22Rv1 (cell line): ENCODE measurements around the gene MXD4.

ENCODE experiments used
- ZFX ChIP-seq: fragments of 450-650 bp; IDR thresholded peaks from 2 replicates; pipeline ENCODE4 v1.6.1; 2017; ENCODE audit warnings: antibody characterized with exemption, borderline replicate concordance
- TF ChIP-seq, protein P1 (sequence below): fragments of 450-650 bp; IDR thresholded peaks from 2 replicates; pipeline ENCODE4 v1.5.1; 2017; ENCODE audit warnings: mild to moderate bottlenecking

DNA sequence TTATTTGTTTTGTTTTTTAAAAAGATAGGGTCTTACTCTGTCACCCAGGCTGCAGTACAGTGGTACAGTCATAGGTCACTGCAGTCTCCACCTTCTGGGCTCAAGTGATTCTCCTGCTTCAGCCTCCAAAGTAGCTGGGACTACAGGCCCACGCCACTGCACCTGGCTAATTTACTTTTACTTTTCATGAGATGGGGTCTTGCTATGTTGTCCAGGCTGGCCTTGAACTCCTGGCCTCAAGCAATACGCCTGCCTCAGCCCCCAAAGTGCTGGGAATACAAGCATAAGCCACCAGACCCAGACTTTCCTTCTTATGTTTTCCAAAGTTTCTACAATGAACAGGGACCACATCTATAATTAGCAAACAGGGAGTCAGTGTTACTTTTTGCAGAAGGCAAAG is 37.9 kb upstream of the MXD4 start:
- TF ChIP-seq, protein P1, sequence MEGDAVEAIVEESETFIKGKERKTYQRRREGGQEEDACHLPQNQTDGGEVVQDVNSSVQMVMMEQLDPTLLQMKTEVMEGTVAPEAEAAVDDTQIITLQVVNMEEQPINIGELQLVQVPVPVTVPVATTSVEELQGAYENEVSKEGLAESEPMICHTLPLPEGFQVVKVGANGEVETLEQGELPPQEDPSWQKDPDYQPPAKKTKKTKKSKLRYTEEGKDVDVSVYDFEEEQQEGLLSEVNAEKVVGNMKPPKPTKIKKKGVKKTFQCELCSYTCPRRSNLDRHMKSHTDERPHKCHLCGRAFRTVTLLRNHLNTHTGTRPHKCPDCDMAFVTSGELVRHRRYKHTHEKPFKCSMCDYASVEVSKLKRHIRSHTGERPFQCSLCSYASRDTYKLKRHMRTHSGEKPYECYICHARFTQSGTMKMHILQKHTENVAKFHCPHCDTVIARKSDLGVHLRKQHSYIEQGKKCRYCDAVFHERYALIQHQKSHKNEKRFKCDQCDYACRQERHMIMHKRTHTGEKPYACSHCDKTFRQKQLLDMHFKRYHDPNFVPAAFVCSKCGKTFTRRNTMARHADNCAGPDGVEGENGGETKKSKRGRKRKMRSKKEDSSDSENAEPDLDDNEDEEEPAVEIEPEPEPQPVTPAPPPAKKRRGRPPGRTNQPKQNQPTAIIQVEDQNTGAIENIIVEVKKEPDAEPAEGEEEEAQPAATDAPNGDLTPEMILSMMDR: no peak
- TF ChIP-seq ZFX: no peak
